GM12878 (cell line): ENCODE measurements around the gene ZNF775. TPM values are rescaled to one million over a fixed set of nuclear protein-coding genes. Genes with fewer than 3 reads are reported as not detected.

ENCODE experiments used
- ATAC-seq: fragments of 200-7000 bp; cut with Tn5 transposase; 3 replicates; pipeline ENCODE4 v1.9.1; 2020; ENCODE audit warnings: mild to moderate bottlenecking, moderate library complexity
- BruUV-seq: library from RNA; stranded (reverse); fragments of 400-500 nt; replicated peaks from 2 replicates; lab custom pipeline; 2021; lab: Mats Ljungman, UMichigan
- CTCF ChIA-PET: fragments of 300-600 bp; sonication (Branson Sonifier 250); formaldehyde crosslinking; extraction: SDS; loops from one replicate; lab custom pipeline; 2021; ENCODE audit warnings: inconsistent platforms; lab: Yijun Ruan, JAX
- POLR2A ChIA-PET: fragments of 350-600 bp; formaldehyde crosslinking; extraction: SDS; loops from one replicate; lab custom pipeline; 2021; ENCODE audit warnings: inconsistent platforms; lab: Charles Lee
- RAD21 ChIA-PET: fragments of 300-600 bp; sonication (Branson Sonifier 250); formaldehyde crosslinking; loops from one replicate; lab custom pipeline; 2023; ENCODE audit warnings: antibody characterized with exemption; ENCODE audit not compliant: unreplicated experiment; lab: Charles Lee
- SMC1A ChIA-PET: fragments of 300-600 bp; sonication (Branson Sonifier 250); formaldehyde crosslinking; loops from one replicate; lab custom pipeline; 2023; ENCODE audit not compliant: unreplicated experiment, uncharacterized antibody; lab: Charles Lee
- DNase-seq: peaks from one replicate; pipeline ENCODE4 v3.0.0-alpha.2; 2011; ENCODE audit warnings: low read depth, low spot score
- FAIRE-seq: peaks from 3 replicates; lab custom pipeline; 2011; peaks lifted over from hg19 to GRCh38; lab: Jason Lieb, UNC
- H2AFZ ChIP-seq: 2 replicates; pipeline ENCODE4 v1.6.0; 2011; ENCODE audit warnings: low read depth, low read length, control low read depth; ENCODE audit not compliant: control insufficient read depth
- H3K27ac ChIP-seq: 2 replicates; pipeline ENCODE4 v1.5.1; 2011; ENCODE audit warnings: control low read depth; ENCODE audit not compliant: control insufficient read depth, insufficient read depth
- H3K27me3 ChIP-seq, 2 experiments: replicated peaks in 1 of 2; 2 replicates each; pipeline versions ENCODE4 v1.6.0 to v1.6.1; 2011; ENCODE audit warnings: low read length in 1 of 2; ENCODE audit not compliant: control insufficient read depth in 2 of 2, insufficient read depth in 2 of 2
- H3K36me3 ChIP-seq, 2 experiments: 2 replicates each; pipeline ENCODE4 v1.5.1; 2011; ENCODE audit warnings: low read length in 1 of 2; ENCODE audit not compliant: control insufficient read depth in 2 of 2, insufficient read depth in 2 of 2
- H3K4me1 ChIP-seq: 2 replicates; pipeline ENCODE4 v1.6.1; 2011; ENCODE audit warnings: mild to moderate bottlenecking, low read length, moderate library complexity, mixed read lengths; ENCODE audit not compliant: control insufficient read depth, insufficient read depth
- H3K4me2 ChIP-seq: 2 replicates; pipeline ENCODE4 v1.6.0; 2011; ENCODE audit warnings: control low read depth; ENCODE audit not compliant: control insufficient read depth, insufficient read depth
- H3K4me3 ChIP-seq: fragments of 200-600 bp; sonication (generic); 2 replicates; pipeline ENCODE4 v1.5.1; 2016
- H3K79me2 ChIP-seq: 2 replicates; pipeline ENCODE4 v1.6.0; 2011; ENCODE audit warnings: low read length; ENCODE audit not compliant: control insufficient read depth, insufficient read depth
- H3K9ac ChIP-seq: 2 replicates; pipeline ENCODE4 v1.8.0; 2011; ENCODE audit warnings: low read length, control low read depth, mixed read lengths; ENCODE audit not compliant: control insufficient read depth, insufficient read depth
- H3K9me3 ChIP-seq: replicated peaks from 3 replicates; pipeline ENCODE4 v1.5.1; 2011; ENCODE audit warnings: mild to moderate bottlenecking, low read length; ENCODE audit not compliant: control insufficient read depth, insufficient read depth
- H4K20me1 ChIP-seq: 2 replicates; pipeline ENCODE4 v1.6.0; 2011; ENCODE audit not compliant: control insufficient read depth, insufficient read depth
- BRCA1 ChIP-seq: IDR thresholded peaks from 2 replicates; pipeline ENCODE4 v1.6.1; 2011; ENCODE audit warnings: low read depth, low read length, improper control_type of control experiment
- CBX5 ChIP-seq: sonication (generic); IDR thresholded peaks from 2 replicates; pipeline ENCODE4 v1.6.1; 2016; ENCODE audit warnings: low read depth, moderate library complexity, mild to moderate bottlenecking, inconsistent platforms
- STAT1 ChIP-seq: fragments of 450-650 bp; conservative IDR thresholded peaks from 2 replicates; pipeline ENCODE4 v1.6.1; 2014; ENCODE audit warnings: antibody characterized with exemption, mild to moderate bottlenecking
- ZBTB11 ChIP-seq: fragments of 450-650 bp; formaldehyde crosslinking; IDR thresholded peaks from 2 replicates; pipeline ENCODE4 v1.5.0; 2022; ENCODE audit warnings: mild to moderate bottlenecking, missing genetic modification characterization
- ZNF24 ChIP-seq: fragments of 450-650 bp; IDR thresholded peaks from 2 replicates; pipeline ENCODE4 v1.6.1; 2017; ENCODE audit warnings: antibody characterized with exemption, mild to moderate bottlenecking
- in situ Hi-C: fragments of 300-500 bp; cut with MboI; formaldehyde crosslinking; loops from 9 replicates; pipeline ENCODE4 v1.14.3; 2018; ENCODE audit warnings: mixed read lengths
- intact Hi-C: fragments of 100-400 bp; cut with micrococcal nuclease; formaldehyde crosslinking; loops from one replicate; pipeline ENCODE4 v1.14.2; 2022; ENCODE audit not compliant: unreplicated experiment
- polyA plus RNA-seq, 11 experiments: library from polyadenylated mRNA; depleted of rRNA in 4 of 11; unstranded in 6 of 11; stranded (reverse) in 5 of 11; fragments of >200 nt; fragmentation: Nextera tagmentation in 4 of 11; fragmentation: Illumina TruSeq in 1 of 11; extraction: Ambion mirVana in 4 of 11; extraction: Trizol in 1 of 11; gene quantifications; 1 replicate in 1 of 11; 2 replicates in 10 of 11; pipeline versions ENCODE4 v1.2.1 to v1.2.3, GENCODE V29; 2011 to 2016; ENCODE audit warnings: inconsistent platforms in 2 of 11, missing spikeins in 2 of 11, low read depth in 1 of 11
- total RNA-seq, 4 experiments: library from RNA; depleted of rRNA in 3 of 4; stranded (reverse); fragments of >200 nt in 3 of 4; fragmentation: Illumina TruSeq in 1 of 4; extraction: Trizol in 1 of 4; gene quantifications; 2 replicates each; pipeline versions ENCODE4 v1.2.1 to v1.2.3, GENCODE V29; 2013 to 2021

The ZNF775 gene
- total and polyA plus RNA-seq, 10 of the 15 experiments (the other 5 are each of a cell fraction or from before 2014, with no cell fraction given), result 0.05 to 14.3 (median 2.1) TPM

DNA sequence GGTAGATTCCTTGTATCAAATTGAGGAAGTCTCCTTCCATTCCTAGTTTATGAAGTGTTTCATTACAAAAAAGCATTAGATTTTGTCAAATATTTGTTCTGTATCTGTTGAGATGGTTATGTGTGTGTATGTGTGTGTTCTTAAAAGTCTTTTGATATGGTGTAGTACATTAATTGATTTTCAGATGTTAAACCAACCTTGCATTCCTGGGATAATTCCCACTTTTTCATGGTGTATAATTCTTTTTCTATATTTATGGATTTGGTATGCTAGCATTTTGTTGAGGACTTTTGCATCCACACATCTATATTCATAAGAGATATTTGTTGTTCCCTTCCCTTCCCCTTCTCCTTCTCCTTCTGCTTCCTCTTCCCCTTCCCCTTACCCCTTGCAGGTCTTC lies 62.4 kb downstream of the ZNF775 start:
- intact Hi-C loops, result loop anchor here (10.0 kb wide), 1 partner anchor 433 kb away; no protein-coding TSS in a partner anchor
- Histone ChIP-seq H3K9ac (no peak overlapping the region), H4K20me1 (no peaks in the 10 kb centered on the region), H2AFZ (no peak overlapping the region), H3K79me2 (peaks cover 54% of the 10 kb centered on the region), H3K4me1 (peaks cover 6% of the 10 kb centered on the region; the same call in 1 of the 2 replicates), H3K36me3 (peaks cover 20 to 32% of the 10 kb centered on the region in 2 experiments; a peak in 3 of 4 replicates), H3K27ac (no peak overlapping the region), H3K27me3 (no peaks in the 10 kb centered on the region), H3K4me2 (no peak overlapping the region), H3K4me3 (no peak overlapping the region), H3K9me3 (peaks cover 24% of the 10 kb centered on the region)
- RAD21 ChIA-PET, result no interaction called here
- TF ChIP-seq ZBTB11 (no peak), BRCA1 (no peak), ZNF24 (no peak), STAT1 (no peak), CBX5 (0 out of 2 replicates have a peak, but pooled peaks have one; percentile 25)
- no TSS peak for BruUV-seq
- DNase-seq, result no peak
- CTCF ChIA-PET, result no interaction called here
- SMC1A ChIA-PET, result no interaction called here
- no peak for ATAC-seq
- POLR2A ChIA-PET, result interaction anchor here (1.0 kb wide), 1 partner anchor 35 kb away, joined by 3 read pairs; no protein-coding TSS in a partner anchor
- no peak for FAIRE-seq
- in situ Hi-C loops, result no loop called here
